DND-41 (cell line): ENCODE data around the gene CDYL.

Experiments used
- CTCF ChIP-seq: IDR thresholded peaks from 2 replicates; pipeline ENCODE4 v1.5.1; 2012; ENCODE audit warnings: borderline replicate concordance, low read length, moderate library complexity, mild to moderate bottlenecking; ENCODE audit not compliant: poor library complexity, severe bottlenecking; ENCODE audit errors: extremely low read depth
- EZH2 ChIP-seq: IDR thresholded peaks from 3 replicates; pipeline ENCODE4 v1.6.1; 2012; ENCODE audit warnings: borderline replicate concordance, low read depth, mild to moderate bottlenecking, moderate library complexity, low read length, inconsistent platforms; ENCODE audit not compliant: severe bottlenecking

- no peak for TF ChIP-seq CTCF
- TF ChIP-seq EZH2: no peak
Measured at GRCh38 chr6:4864519-4864918, 88.3 kb downstream of the CDYL start.
